ENCODE data around the gene DNAAF8.

The DNAAF8 gene

GRCh38 chr16:4695473-4696171 is 38.7 kb upstream of the DNAAF8 start:
- no peak for DNase-seq

- no peak for DNase-seq
Measured at GRCh38 chr16:4696172-4696904, 38.0 kb upstream of the DNAAF8 start.

GRCh38 chr16:4696905-4697847 is 37.2 kb upstream of the DNAAF8 start:
- DNase-seq = no peak

- DNase-seq = no peak
Measured at GRCh38 chr16:4697848-4698291, 36.5 kb upstream of the DNAAF8 start.

GRCh38 chr16:4698321-4699045 is 35.9 kb upstream of the DNAAF8 start:
- DNase-seq = no peak

GRCh38 chr16:4699046-4699556 is 35.2 kb upstream of the DNAAF8 start:
- no peak for DNase-seq

- no peak for DNase-seq
Measured at GRCh38 chr16:4700380-4700996, 33.8 kb upstream of the DNAAF8 start.

GRCh38 chr16:4700997-4701743 is 33.2 kb upstream of the DNAAF8 start:
- no peak for DNase-seq

- no peak for DNase-seq
Measured at GRCh38 chr16:4701791-4702465, 32.4 kb upstream of the DNAAF8 start.

- DNase-seq = no peak
Measured at GRCh38 chr16:4702466-4702808, 31.9 kb upstream of the DNAAF8 start.

- DNase-seq = no peak
Measured at GRCh38 chr16:4703906-4704305, 30.4 kb upstream of the DNAAF8 start.

GRCh38 chr16:4704491-4704890 is 29.8 kb upstream of the DNAAF8 start:
- DNase-seq = no peak

GRCh38 chr16:4704913-4705312 is 29.4 kb upstream of the DNAAF8 start:
- no peak for DNase-seq

GRCh38 chr16:4706871-4707270 is 27.5 kb upstream of the DNAAF8 start:
- DNase-seq = no peak

GRCh38 chr16:4709481-4709880 is 24.9 kb upstream of the DNAAF8 start:
- DNase-seq = peak; percentile 88

GRCh38 chr16:4713663-4714501 is 20.5 kb upstream of the DNAAF8 start:
- no peak for DNase-seq

GRCh38 chr16:4714996-4715395 is 19.3 kb upstream of the DNAAF8 start:
- DNase-seq = no peak

GRCh38 chr16:4718466-4718865 is 15.9 kb upstream of the DNAAF8 start:
- no peak for DNase-seq

- no peak for DNase-seq
Measured at GRCh38 chr16:4723071-4723767, 11.1 kb upstream of the DNAAF8 start.

Data from HCEC 1CT (cell line).